Stimulated activated CD8-positive, alpha-beta memory T cell treated with anti-CD3 and anti-CD28 coated beads, Interleukin-2, amount 100 ng/mL, for 48 hours (primary cell): ENCODE data around the gene ACSM2B.
"Not testable (repeated sequence)": the region's sequence is repeated elsewhere in the genome, so short reads cannot be mapped to it uniquely, and the experiment has no call there.

Source experiments
- DNase-seq, 2 donors: peaks; one replicate each; pipeline ENCODE4 v3.0.0-alpha.2; 2020; ENCODE audit warnings: low read depth in 2 of 2

The ACSM2B gene

DNA sequence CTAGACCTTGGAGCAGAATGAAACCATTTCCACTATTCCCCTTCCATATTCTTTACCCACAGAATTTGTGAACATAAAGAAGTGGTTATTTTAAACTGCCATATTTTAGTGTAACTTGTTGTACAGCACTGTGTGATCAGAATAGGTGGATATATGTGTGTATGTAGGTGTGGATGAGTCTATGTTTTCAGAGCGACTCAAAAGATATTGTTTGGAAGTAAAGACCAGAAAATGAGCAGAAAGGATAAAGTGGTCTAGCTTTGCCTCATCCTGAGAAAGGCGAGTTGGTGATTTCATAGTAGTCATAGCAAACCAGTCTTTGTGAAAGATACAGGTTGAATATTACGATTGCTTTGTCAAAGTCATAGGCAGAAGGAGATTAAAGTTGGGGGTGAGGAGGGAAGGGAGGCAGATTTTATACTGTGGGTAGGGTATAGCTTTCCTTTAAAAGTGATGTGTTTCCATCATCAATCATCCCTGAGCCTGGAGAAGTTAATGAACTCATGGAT is 43.8 kb downstream of the ACSM2B start:
- not testable (repeated sequence) for DNase-seq

DNA sequence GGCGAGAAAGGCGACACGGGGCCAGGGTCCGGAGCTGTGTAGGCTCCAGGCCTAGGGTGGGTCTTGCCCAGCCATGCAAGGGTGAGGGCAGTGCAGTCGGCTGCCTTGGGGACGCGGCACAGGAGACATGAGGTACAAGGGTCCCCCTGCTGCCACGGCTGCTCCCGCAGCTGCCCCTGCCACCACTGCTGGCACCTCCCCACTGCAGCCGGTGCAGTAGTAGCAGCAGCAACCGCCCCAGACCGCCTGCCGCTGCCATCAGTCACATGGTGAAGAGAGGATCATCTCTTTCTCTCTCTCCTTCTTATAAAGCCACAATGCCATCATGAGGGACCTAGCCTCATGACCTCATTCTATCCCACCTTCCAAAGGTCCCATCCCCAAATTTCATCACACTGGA is 44.4 kb downstream of the ACSM2B start:
- DNase-seq, result not testable (repeated sequence)

DNA sequence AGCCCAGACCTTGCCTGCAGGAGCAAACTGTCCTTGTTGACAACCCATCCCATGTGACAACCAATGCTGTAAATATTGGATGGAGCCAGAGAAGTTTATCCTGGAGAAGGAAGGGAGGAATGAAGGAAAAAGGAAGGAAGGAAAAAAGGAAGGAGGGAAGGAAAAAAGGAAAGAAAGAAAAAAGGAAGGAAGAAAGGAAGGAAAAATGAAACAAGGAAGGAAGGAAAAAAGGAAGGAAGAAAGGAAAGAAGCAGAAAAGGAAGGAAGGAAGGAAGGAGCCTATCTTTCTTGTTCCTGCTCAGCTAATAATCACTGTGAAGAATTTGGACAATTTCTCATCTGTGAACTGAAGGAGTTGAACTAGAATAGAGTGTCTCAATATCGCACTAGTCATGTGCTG is 56.1 kb downstream of the ACSM2B start:
- no peak for DNase-seq

DNA sequence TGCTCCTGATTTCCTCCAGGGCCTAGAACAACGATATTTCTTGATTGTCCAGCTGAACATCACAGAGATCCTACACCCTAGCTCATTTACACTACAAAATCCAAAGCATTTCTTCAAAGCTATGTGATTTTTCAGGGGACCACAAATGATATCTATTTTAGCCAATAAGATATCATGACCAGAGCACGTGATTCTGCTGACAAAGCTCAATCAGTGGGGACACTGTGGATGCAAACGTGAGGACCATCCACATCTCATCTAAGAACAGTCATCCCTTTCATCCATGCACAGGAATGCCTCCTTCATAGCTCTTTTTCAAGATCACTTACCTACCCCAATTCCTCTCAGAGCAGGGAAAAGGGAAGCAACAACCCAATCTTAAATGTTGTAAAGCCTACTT is 56.9 kb downstream of the ACSM2B start:
- DNase-seq, result no peak

DNA sequence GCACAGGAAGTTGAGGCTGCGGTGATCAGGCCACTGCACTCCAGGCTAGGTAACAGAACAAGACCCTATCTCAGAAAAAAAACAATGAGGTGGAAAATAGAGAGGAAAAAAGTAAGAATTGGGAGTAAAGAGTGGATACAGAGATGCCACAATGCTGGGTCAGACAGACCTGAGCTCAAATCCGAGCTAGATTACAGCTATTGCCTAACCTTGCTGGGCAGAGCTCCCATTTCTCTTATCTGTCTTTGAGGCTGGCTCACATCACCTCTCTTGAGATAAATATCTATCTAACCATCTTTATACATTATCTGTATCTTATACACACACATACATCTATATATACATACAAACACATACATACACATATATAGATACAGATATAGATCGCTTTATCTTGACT is 59.0 kb downstream of the ACSM2B start:
- DNase-seq, result no peak

DNA sequence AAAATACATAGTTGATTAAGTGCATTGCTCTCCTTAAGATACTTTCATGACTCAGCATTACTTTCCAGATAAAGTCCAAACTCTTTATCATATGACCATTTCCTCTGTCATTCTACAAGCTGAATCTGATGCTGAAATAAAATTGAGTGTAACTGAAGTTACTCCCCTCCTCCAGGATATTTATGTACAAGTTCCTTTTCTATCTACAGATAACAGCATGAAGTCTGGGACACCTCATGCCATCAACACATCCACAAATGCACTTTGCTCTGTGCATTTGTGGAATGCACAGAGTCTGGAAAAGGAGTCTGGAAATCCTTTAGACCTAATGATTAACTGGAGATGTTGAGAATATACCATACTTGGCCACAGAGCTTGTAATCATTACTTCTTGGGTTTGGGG is 60.5 kb downstream of the ACSM2B start:
- no peak for DNase-seq

- no peak for DNase-seq
Observed at GRCh38 chr16:20510323-20510722, 65.8 kb downstream of the ACSM2B start.

DNA sequence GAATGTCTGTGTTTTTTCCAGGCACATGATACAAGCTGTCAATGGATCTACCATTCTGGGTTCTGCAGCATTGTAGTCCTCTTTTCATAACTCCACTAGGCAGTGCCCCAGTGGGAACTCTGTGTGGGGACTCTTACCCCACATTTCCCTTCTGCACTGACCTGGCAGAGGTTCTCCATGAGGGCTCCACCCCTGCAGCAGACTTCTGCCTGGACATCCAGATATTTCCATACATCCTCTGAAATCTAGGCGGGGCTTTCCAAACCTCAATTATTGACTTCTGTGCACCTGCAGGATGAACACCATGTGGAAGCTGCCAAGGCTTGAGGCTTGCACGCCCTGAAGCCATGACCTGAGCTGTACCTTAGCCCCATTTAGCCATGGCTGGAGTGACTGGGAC is 68.9 kb downstream of the ACSM2B start:
- no peak for DNase-seq

GRCh38 chr16:20504418-20504817 is 71.7 kb downstream of the ACSM2B start:
- no peak for DNase-seq

GRCh38 chr16:20491448-20491847 is 84.7 kb downstream of the ACSM2B start:
- DNase-seq, result not testable (repeated sequence)

DNA sequence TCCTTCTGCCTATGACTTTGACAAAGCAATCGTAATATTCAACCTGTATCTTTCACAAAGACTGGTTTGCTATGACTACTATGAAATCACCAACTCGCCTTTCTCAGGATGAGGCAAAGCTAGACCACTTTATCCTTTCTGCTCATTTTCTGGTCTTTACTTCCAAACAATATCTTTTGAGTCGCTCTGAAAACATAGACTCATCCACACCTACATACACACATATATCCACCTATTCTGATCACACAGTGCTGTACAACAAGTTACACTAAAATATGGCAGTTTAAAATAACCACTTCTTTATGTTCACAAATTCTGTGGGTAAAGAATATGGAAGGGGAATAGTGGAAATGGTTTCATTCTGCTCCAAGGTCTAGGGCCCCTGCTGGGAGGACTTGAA is 85.2 kb downstream of the ACSM2B start:
- DNase-seq, result not testable (repeated sequence)
